ENCODE measurements around the gene WDFY3.
"Not testable (repeated sequence)": the region's sequence is repeated elsewhere in the genome, so short reads cannot be mapped to it uniquely, and the experiment has no call there.

The WDFY3 gene

DNA sequence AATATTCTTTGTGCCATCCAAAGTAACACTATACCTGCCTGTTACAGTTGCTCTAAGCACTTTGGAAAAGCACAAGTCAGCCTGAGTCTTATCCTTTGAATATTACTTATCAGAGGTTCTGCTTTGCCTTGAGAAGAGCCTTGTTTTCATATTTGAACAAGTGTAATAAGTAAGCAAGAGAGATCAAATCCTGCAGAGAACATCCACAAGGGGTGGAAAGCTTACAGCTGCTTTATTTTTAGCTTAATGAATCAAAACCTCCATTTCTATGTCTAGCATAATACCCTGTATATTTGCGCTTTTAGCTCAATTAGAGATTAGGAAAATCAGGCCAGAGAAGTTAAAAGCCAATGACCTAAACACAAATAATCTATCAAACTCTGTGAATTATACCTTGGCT, 243.8 kb downstream of the WDFY3 start:
- DNase-seq (ENCODE audit: low read depth, low spot score), result no peak

DNA sequence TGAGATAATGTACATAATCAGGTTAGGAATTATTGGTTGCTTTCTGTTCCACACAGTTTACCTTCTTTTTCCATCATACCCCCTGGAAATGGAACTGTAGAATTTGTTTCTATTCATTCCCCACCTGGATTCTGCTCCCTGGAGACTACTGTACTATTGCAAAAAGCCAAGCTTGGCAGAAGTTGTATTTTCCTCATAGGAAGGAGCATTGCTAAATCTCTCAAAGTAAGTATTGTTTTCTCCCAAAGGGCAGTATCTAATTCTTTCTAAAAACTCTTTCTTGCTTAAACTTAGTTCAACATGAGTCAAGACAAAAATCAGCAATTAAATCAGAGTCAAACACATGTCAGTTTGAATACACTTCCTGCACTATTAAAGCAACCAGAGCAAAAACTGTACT, 247.4 kb downstream of the WDFY3 start:
- DNase-seq (ENCODE audit: low read depth, low spot score), result no peak

DNA sequence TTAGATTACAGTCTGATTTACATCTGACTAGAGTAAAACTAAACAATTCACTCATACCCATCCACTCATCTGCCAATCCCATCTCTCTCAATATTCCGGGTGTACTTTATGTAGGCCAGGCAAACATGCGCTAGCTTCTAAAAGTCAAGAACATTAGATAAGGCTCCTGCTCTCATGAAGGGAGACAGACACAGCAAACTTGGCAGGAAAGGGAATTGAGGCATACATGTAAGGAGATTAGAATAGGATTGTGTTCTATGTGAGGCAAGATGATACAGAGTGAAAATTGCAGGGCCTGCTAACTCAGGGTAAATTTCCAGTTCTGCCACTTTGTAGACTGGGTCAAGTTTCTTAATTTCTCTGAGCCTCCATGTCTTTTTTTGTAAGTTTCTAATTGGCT, 247.8 kb downstream of the WDFY3 start:
- DNase-seq (ENCODE audit: low read depth, low spot score), result no peak

DNA sequence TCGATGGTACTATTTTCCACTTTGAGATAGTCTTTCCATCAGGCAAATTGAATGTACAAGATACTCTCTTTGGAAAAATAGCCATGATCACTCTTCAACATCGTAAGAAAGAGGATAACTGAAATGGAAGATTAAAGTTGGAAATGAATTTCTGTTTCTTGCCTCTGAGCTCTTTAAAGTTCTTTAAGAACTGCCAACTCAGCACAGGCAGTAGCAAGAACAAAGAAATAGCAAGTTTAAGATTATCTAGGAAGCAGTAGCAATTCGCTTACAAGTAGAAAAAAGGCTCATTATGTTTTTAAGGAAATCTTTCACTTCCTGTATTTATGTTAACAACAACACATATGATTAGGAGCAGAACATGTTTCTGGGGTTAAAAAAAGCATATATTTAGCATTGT, 255.9 kb downstream of the WDFY3 start:
- DNase-seq (ENCODE audit: low read depth, low spot score), result no peak

DNA sequence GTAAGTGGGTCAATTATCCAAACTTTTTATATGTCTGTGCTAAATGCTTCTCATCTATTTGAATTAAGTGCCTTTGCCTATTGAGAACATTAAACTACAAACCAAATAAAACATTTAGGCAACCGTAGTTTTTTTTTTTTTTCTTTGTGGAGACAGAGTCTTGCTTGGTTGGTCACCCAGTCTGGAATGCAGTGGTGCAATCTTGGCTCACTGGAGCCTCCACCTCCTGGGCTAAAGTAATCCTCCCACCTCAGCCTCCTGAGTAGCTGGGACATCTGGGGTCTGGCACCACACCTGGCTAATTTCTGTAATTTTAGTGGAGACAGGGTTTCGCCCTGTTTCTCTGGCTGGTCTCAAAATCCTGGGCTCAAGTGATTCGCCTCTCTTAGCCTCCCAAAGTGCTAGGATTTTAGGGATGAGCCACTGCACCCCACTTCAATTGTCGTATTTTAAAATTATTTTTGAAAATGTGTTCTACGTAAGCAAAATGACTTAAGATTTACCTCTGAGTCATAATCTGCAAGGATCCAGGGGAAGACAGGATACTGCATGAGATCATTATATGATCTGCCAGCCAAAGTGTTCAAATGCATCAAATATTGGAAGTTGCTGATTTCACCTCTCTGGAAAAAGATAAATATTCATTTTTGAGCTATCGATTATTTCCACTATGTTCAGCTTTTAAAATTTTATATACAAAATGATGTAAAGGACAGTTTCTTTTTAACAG, 257.9 kb downstream of the WDFY3 start:
- DNase-seq (ENCODE audit: low read depth, low spot score), result no peak

DNA sequence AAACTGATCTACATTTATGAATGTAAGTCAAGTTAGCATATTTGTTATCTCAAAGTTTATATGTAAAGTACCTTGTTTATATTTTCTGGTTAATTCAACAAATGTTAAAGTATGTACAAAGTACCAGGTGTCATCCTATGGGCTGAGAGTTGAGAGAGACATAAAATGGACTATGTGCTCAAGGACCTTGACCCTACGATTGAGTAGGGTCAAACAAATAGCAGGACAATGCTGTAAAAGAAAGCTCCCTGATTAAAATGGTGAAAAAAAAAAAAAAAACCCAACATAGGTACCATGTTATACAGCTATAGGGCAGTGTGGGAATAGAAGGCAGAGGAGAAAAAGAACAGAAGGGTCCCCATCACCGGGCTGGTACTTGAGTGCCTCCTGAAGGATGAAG, 260.2 kb downstream of the WDFY3 start:
- DNase-seq (ENCODE audit: low read depth, low spot score), result no peak

DNA sequence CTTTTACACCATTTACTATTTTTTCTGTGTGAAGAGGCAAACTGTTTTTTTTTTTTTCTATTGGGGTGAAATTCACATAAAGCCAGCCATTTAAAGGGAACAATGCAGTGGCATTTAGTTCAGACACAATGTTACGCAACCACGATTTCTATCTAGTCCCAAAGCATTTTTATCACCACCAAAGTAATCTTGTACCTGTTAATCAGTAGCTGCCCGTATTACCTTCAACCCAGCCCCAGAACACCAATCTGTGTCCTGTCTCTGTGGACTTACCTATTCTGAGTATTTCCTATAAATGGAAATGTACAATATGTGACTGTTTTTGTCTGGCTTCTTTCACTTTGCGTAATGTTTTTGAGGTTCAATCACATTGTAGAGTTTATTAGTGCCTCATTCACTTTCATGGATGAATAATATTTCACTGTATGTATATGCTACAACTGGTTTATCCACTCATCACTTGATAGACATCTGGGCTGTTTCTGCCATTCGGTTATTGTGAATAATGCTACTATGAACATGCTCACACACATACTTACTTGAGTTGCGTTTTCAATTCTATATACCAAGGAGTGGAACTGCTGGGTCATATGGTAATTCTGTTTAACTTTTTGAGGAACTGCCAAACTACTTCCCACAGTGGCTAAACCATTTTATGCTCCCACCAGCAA, 267.4 kb downstream of the WDFY3 start:
- no peak for DNase-seq (ENCODE audit: low read depth, low spot score)

DNA sequence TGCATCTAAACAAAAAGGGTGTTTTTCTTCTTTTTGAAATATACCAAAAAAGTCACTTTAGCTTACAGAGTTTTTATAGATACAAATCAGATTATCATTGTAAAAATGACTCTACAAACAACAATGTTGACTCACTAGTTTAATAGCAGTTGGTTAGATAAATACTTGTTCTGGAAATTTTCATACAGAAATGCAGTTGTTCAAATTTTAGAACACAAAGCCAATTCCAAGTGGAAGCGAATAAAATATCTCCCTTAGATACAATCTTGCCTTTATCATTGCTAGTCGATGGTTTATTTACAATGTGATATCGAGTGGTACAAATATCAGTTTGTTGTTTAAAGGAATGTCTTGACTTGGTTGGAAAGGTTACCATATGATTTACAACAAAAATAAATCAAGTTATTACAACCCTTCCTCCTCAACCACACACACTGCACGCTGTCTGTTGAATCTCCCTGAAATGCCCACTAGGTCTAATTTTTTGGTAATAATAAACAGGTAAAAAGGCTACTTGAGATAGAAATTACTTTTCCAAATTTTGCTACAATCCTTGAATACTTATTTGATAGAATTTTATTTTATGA, 268.8 kb downstream of the WDFY3 start:
- DNase-seq (ENCODE audit: low read depth, low spot score), result no peak

DNA sequence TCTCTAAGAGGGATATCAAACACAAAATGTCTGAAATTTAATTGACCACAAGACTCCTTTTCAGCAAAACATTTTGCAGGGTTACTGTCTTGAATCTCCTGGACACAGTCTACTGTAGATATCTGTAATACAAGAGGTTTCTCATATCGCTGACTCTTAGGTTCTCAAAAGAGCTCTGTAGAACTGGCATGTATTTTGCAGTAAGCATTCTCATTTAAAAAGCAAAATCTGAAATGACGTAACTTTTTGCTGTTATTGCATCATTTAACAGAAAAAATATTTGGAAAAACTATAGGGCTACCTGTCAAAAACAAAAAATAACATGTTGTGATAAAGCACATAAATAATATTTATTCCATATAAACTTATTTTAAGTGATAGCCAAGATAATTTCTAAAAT, 269.3 kb downstream of the WDFY3 start:
- DNase-seq (ENCODE audit: low read depth, low spot score), result no peak

DNA sequence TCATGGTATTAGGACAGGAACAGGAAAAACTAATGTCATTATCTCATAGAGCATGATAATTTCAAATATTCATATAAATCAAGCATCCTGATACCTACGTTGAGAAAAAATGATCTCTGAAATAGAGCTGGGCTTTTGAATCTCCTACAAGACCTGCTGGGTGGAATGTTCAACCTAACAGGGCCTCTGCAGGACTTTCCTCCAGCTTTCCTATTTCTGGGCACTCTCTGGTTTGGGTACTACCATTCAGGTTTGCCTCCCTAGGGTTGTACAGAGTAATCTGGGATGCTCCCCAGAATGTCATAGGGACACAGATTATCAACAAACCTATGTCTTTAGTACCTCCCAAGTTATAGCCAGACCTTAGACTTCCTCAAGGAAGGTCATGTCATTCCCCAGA, 274.7 kb downstream of the WDFY3 start:
- no peak for DNase-seq (ENCODE audit: low read depth, low spot score)

DNA sequence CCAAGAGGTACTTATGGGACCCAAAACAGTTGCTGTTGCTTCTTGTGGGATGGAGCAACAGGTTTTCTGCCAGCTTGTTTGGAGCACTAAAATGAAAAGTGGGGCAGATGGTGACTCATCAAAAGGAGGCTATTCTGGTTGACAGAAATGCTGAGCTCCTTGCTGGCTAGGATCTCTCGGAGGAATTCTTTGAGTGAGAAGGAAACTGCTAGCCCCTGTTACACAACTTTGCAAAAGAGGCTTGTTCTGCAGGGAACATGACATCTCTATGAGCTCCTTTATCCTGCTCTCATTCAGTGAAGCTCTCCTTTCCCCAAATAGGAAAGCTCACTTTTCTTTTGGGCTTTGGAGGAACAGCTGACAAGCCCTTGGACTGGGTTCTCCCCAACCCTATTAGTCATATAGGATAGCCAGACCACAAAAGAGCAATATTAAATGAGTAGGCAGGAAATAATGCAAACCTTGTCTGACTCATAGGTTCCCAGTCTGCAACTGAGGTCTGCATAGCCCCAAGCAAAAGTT, 275.3 kb downstream of the WDFY3 start:
- DNase-seq (ENCODE audit: low read depth, low spot score), result no peak

DNA sequence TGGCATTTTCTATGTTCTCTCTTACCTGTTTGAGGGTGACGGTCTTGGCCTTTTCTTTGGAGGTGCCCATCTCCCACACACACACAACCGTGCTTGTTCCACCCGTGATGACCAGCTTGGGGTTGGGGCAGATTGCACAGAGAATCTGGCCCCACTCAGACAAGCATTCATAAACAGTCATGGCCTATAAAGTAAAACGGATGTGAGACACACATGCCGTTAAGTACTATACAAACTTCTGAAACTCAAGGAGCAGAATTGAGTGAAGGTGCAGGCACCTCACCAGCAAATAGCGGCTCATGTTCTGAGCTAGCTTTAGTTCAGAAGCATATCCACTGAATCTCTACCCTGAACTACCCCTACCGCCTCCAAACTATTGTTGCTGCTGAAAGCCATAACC, 276.0 kb downstream of the WDFY3 start:
- DNase-seq (ENCODE audit: low read depth, low spot score), result no peak

DNA sequence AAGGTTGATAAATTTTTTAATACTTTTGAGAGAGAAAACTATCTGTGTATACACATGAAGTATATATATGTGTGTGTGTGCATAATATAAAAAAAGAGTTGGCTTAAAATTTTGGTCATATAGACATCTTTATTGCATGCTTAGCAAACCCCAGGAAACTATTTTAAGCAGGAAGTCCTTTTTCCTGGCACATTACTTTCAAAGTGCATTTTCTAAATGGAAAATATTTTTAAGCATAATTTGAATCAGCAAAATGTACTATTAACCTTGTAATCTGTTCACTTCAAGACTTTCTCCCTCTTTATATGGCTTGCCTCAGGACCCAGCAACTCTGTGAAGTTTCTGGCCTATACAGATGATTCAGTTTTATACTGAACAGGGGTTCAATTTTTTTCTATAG, 277.3 kb downstream of the WDFY3 start:
- DNase-seq (ENCODE audit: low read depth, low spot score), result no peak

DNA sequence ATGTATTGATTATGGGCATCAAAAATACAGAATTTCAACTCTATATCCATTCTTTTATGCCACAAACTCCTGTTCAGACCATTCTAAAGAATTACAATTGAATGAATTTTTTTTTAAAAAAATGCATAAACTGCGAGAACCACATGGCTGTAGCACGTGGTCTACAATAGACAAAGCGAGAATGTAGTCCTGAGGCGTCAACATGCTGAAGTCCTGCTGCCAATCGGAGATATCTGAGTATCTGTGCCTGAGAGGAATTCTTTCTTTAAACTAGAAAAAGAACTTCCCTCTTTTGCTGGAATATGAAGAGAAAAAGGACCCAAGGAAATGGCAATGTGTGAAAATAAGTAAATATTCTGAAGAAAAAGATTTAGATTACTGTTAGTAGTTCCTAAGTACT, 277.9 kb downstream of the WDFY3 start:
- DNase-seq (ENCODE audit: low read depth, low spot score), result no peak

DNA sequence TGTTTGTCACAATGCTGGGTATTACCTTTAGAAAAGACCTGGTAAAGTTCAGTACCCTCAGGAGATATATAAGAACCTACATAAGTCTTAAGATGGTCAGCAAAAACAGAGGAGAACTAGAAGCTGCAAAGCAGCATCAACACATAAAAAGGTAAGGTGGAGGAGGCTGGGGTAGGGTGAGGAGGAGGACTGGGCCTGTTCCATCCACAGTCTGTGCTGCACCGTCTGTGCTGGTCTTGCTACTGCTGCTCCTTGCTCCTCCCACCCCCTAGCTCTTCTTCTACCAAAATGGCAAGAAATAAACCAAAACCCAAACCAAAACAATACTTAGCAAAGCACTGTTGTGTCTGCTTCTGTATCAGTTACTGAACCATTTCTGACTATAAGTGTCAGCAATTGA, 281.4 kb downstream of the WDFY3 start:
- no peak for DNase-seq (ENCODE audit: low read depth, low spot score)

DNA sequence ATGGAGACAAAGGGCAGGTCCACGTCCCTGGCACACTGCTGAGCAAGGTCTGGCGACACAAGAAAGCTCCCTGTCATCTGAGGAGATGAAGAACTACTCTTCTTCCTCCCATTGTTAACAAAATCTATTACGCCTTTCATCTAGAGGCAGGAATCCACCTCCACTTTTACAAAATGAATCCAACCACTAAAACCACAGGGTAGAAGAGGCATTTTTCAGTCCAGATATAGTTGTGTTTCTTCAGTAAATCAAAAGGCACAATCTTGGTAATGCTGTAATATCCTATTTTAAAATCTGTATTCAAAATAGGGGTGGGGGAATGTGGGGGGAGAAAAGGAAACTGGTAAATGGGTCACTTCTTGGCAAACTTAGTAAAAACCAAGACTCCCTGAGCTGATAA, 282.1 kb downstream of the WDFY3 start:
- no peak for DNase-seq (ENCODE audit: low read depth, low spot score)

DNA sequence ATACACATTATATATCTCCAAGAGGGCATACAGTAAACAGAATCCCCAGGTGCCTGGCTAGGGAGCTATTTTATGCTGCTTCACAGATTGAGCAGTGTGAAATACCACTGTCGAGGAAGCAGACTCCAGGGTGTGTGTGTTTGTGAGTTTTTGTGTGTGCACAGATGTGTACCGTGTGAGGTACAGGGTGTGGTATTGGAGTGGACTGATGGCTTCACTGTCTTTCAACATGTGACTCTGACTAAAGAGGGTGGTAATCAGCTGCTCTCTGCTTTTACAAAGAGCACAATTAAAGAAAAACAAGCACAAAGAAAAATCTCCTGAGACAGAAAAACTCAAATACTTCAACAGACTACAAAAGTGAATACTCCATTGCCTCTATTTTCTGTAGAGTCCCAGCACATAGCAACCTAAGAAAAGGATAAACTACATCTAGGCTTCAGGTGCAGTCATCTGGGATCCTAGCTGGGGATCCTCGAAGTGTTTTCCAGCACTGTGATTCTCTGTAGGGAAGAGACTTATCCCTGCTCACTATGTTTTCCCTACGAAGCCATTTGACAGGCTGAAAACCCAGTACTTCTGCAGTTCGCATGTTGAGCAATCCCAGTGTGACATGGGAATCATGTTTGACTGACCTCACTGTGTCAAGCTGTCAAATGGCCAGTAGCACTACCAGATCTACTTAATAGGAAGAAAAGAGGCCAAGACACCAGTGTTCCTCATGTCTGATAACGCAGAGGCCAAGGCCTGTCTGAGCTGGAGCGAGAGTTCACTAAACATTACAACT, 283.2 kb downstream of the WDFY3 start:
- no peak for DNase-seq (ENCODE audit: low read depth, low spot score)

DNA sequence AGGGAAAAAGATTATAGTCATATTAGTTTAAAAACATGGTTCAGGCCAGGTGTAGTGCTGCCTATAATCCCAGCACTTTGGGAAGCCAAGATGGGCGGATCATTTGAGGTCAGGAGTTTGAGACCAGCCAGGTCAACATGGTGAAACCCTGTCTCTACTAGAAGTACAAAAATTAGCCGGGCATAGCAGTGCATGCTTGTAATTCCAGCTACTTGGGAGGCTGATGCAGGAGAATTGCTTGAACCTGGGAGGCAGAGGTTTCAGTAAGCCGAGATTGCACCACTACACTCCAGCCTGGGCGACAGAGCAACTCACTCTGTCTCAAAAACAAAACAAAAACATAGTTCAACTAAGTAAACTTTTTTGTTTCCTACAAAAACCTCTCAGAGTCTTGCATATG, 283.8 kb downstream of the WDFY3 start:
- not testable (repeated sequence) for DNase-seq (ENCODE audit: low read depth, low spot score)

DNA sequence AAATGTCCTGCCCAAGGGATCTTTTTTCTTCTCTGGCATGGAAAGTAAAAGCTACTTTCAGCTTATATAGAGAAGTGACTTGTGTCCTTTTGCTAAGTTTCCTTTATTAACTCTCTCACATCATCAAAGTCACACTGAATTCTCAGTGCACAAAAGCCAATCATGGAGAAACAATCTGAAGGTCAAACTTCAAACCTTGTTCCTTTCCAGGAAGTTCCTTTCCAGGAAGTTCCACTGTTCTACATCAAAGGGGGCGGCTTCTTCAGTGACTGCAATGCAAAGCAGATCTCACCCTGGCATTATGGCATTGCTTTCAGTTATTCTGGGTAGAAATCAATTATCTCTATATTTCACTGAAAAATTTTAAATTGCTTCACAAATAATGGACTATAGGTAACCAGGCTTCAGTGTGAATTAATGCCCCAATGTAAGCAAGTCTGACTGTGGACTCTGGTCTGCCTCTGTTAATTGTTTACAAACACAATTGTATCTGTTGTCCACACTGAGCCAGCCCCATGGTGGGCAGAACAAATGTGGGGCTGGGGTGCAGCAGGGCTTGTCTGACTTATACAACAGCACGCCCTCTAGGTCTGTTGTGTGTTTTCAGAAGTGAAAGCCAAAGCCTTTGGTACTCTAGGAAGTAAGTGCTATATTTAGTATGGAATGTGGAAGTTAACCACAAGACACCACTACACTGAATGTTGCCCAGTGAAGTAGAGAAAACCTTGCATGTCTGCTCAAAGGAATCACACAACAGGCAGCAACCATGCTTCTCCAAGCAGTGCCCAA, 284.8 kb downstream of the WDFY3 start:
- no peak for DNase-seq (ENCODE audit: low read depth, low spot score)

DNA sequence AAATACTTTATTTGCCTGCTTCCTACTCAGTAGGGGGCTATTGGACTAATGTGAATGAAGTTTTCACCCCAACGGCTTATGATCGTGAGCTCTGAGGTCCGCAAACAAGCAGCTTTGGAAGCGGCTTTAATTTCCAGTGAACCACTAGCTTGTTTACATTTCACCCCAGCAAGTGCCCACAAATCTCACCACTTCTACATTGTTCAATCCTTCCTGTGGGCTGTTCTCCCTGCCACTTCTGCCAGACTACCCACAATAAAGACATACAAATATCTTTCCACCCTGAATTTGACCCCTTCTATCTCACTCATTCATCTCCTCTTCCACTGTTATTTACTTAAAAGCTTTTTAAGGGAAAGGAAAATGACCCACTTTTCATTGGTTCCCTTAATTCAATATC, 285.5 kb downstream of the WDFY3 start:
- DNase-seq (ENCODE audit: low read depth, low spot score), result no peak

DNA sequence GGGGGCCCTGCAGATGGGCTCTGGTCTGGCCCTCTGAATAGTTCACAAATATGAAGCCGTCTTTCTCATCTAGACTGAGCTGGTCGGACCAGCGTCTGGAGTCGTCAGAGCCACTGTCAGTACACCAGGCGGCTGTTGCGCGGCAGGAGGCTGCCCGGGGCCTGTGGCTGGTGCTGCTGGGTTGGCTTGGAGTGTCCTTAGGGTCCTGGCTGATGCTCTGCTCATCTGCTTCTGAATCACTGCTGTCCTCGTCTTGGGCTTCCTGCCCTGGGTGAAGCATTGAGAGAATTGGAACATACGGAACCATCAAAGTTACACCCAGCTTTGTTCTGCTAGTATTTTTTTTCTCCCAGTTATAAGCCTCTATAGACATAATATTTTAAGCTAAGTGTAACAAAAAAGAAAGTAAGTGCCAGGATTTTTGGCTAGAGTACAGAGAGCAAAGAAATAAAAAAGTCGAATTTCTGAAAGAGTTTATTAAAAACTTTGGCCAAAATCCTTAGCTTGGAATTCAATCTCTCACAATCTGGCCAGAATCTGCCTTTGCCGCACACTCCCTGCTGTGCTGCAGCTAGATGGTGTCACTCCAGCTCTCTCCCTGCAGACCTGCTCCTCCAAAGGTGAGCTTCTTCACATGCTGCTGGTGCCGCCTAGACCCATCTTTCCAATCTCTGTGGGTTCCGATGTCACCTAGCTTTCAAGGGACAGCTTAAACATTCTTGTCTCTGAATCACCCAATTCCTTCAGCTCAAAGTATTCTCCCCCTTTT, 287.3 kb downstream of the WDFY3 start:
- DNase-seq (ENCODE audit: low read depth, low spot score), result no peak
